HCT116 (cell line): ENCODE measurements around the gene ACSL3. TPM values are rescaled to one million over a fixed set of nuclear protein-coding genes. Genes with fewer than 3 reads are reported as not detected.
A peak's percentile ranks its signal among the peaks of the same experiment; 100 is the strongest.

ENCODE experiments used
- ATAC-seq: fragments of 200-7000 bp; cut with Tn5 transposase; 2 replicates; pipeline ENCODE4 v1.9.1; 2020; ENCODE audit warnings: mild to moderate bottlenecking, moderate library complexity
- BruUV-seq: library from RNA; stranded (reverse); fragments of 400-500 nt; replicated peaks from 2 replicates; lab custom pipeline; 2021; lab: Mats Ljungman, UMichigan
- CTCF ChIA-PET: fragments of 300-600 bp; sonication (Branson Sonifier 250); formaldehyde crosslinking; loops from one replicate; lab custom pipeline; 2021; ENCODE audit warnings: antibody characterized with exemption; lab: Charles Lee
- POLR2A ChIA-PET: fragments of 300-600, 350-600 bp; sonication (Branson Sonifier 250); formaldehyde crosslinking; loops from one replicate; lab custom pipeline; 2021; ENCODE audit warnings: antibody characterized with exemption; lab: Charles Lee
- RAD21 ChIA-PET, 2 experiments: fragments of 300-600 bp; sonication (Branson Sonifier 250); formaldehyde crosslinking; loops; one replicate each; lab custom pipeline; 2023; ENCODE audit warnings: low total read pairs in 2 of 2; ENCODE audit not compliant: uncharacterized antibody in 2 of 2, unreplicated experiment in 2 of 2, low non-redundant PET in 1 of 2; lab: Charles Lee
- DNase-seq: peaks from one replicate; pipeline ENCODE4 v3.0.0-alpha.2; 2010; ENCODE audit warnings: low read depth, low spot score
- H2AFZ ChIP-seq: fragments of 200-600 bp; shearing (Covaris generic), sonication (generic); 2 replicates; pipeline ENCODE4 v1.6.1; 2017; ENCODE audit warnings: low read depth, mixed run types, mixed read lengths, antibody characterized with exemption, low read length; ENCODE audit not compliant: poor library complexity, severe bottlenecking
- H3K27ac ChIP-seq: 2 replicates; pipeline ENCODE4 v1.5.1; 2012; ENCODE audit warnings: low read depth, low read length
- H3K27me3 ChIP-seq: fragments of 200-600 bp; sonication (generic); 2 replicates; pipeline ENCODE4 v1.6.1; 2016; ENCODE audit warnings: mixed run types, low read length, mixed read lengths; ENCODE audit not compliant: insufficient read depth
- H3K36me3 ChIP-seq, 2 experiments: fragments of 200-500 bp in 1 of 2; fragments of 200-600 bp in 1 of 2; sonication (Bioruptor generic) in 1 of 2; sonication (generic) in 1 of 2; 2 replicates each; pipeline versions ENCODE4 v1.5.1 to v1.6.1; 2014 to 2016; ENCODE audit warnings: low read length in 2 of 2, inconsistent platforms in 1 of 2, mixed read lengths in 1 of 2, mixed run types in 1 of 2; ENCODE audit not compliant: insufficient read depth in 2 of 2, control insufficient read depth in 1 of 2
- H3K4me1 ChIP-seq, 2 experiments: fragments of 200-600 bp in 1 of 2; sonication (generic) in 1 of 2; 2 replicates each; pipeline versions ENCODE4 v1.5.1 to v1.6.1; 2012 to 2017; ENCODE audit warnings: low read length in 2 of 2, inconsistent platforms in 1 of 2, mild to moderate bottlenecking in 1 of 2, mixed read lengths in 1 of 2, mixed run types in 1 of 2, moderate library complexity in 1 of 2; ENCODE audit not compliant: insufficient read depth in 2 of 2, control insufficient read depth in 1 of 2
- H3K4me2 ChIP-seq: fragments of 200-600 bp; sonication (generic); 2 replicates; pipeline ENCODE4 v1.6.1; 2017; ENCODE audit warnings: mixed run types, low read length, mixed read lengths
- H3K4me3 ChIP-seq, 2 experiments: fragments of 200-600 bp in 1 of 2; sonication (generic) in 1 of 2; replicated peaks in 1 of 2; 2 replicates each; pipeline ENCODE4 v1.5.1; 2011 to 2016; ENCODE audit warnings: low read length in 2 of 2, control low read depth in 1 of 2, low read depth in 1 of 2, mild to moderate bottlenecking in 1 of 2, mixed read lengths in 1 of 2, mixed run types in 1 of 2
- H3K79me2 ChIP-seq: fragments of 200-600 bp; sonication (generic); 2 replicates; pipeline ENCODE4 v1.6.1; 2017; ENCODE audit warnings: mild to moderate bottlenecking, mixed run types, low read length, moderate library complexity, mixed read lengths; ENCODE audit not compliant: insufficient read depth
- H3K9ac ChIP-seq: fragments of 200-600 bp; sonication (generic); 2 replicates; pipeline ENCODE4 v1.6.1; 2016; ENCODE audit warnings: low read length, mixed read lengths
- H3K9me2 ChIP-seq: fragments of 200-600 bp; sonication (generic), shearing (Covaris generic); 2 replicates; pipeline ENCODE4 v1.6.1; 2017; ENCODE audit warnings: mixed run types, mild to moderate bottlenecking, moderate library complexity; ENCODE audit not compliant: insufficient read depth
- H3K9me3 ChIP-seq, 2 experiments: fragments of 200-500 bp in 1 of 2; fragments of 200-600 bp in 1 of 2; sonication (Bioruptor generic) in 1 of 2; sonication (generic) in 1 of 2; 2 replicates each; pipeline ENCODE4 v1.6.1; 2014 to 2017; ENCODE audit warnings: low read length in 2 of 2, mixed read lengths in 2 of 2, inconsistent platforms in 1 of 2, low read depth in 1 of 2, mild to moderate bottlenecking in 1 of 2, mixed run types in 1 of 2, moderate library complexity in 1 of 2; ENCODE audit not compliant: control insufficient read depth in 1 of 2, insufficient read depth in 1 of 2
- H4K20me1 ChIP-seq: fragments of 200-600 bp; sonication (generic), shearing (Covaris generic); 2 replicates; pipeline ENCODE4 v1.6.1; 2017; ENCODE audit warnings: mixed run types, mild to moderate bottlenecking, moderate library complexity; ENCODE audit not compliant: insufficient read depth
- EZH2phosphoT487 ChIP-seq: fragments of 200-600 bp; IDR thresholded peaks from 2 replicates; pipeline ENCODE4 v1.6.1; 2018; ENCODE audit warnings: antibody characterized with exemption, borderline replicate concordance
- POLR2A ChIP-seq: IDR thresholded peaks from 2 replicates; pipeline ENCODE4 v1.7.0; 2011; ENCODE audit warnings: borderline replicate concordance; ENCODE audit not compliant: insufficient read depth, insufficient read length; ENCODE audit errors: extremely low read depth
- REST ChIP-seq: IDR thresholded peaks from 2 replicates; pipeline ENCODE4 v1.6.1; 2012; ENCODE audit warnings: low read depth
- SP1 ChIP-seq: IDR thresholded peaks from 2 replicates; pipeline ENCODE4 v1.6.1; 2012; ENCODE audit warnings: low read depth
- SRF ChIP-seq: IDR thresholded peaks from 2 replicates; pipeline ENCODE4 v1.6.1; 2012; ENCODE audit warnings: low read depth
- intact Hi-C: fragments of 100-400 bp; cut with micrococcal nuclease; formaldehyde crosslinking; loops from 2 replicates; pipeline ENCODE4 v1.10.0; 2022
- total RNA-seq: library from RNA; stranded (reverse); gene quantifications from one replicate; pipeline ENCODE4 v1.2.1, GENCODE V29; 2021; ENCODE audit not compliant: unreplicated experiment

Gene ACSL3
- total RNA-seq, 1 experiment from 2014 or later: 142 TPM

- no peak for TF ChIP-seq REST
- no peak for TF ChIP-seq SP1
Observed at GRCh38 chr2:222973237-222973636, 112.4 kb downstream of the ACSL3 start (continued).

GRCh38 chr2:222973733-222974132 lies 112.9 kb downstream of the ACSL3 start:
- H3K9ac ChIP-seq: no peak overlapping the region
- H3K4me2 ChIP-seq: peak overlapping the region; percentile 53
- no peak overlapping the region for H3K4me3 ChIP-seq
- no peaks in the 10 kb centered on the region for H3K9me3 ChIP-seq
- H2AFZ ChIP-seq: no peak overlapping the region
- TF ChIP-seq REST (no peak), SRF (no peak), POLR2A (no peak), EZH2phosphoT487 (no peak)
- H3K79me2 ChIP-seq: no peaks in the 10 kb centered on the region
- H4K20me1 ChIP-seq: no peaks in the 10 kb centered on the region
- no peaks in the 10 kb centered on the region for H3K27me3 ChIP-seq
- no peaks in the 10 kb centered on the region for H3K9me2 ChIP-seq
- POLR2A ChIA-PET: no interaction called here
- no TSS peak for BruUV-seq
- ATAC-seq (no peak), DNase-seq (no peak)
- no peaks in the 10 kb centered on the region for H3K36me3 ChIP-seq
- RAD21 ChIA-PET: no interaction called here
- H3K27ac ChIP-seq: no peak overlapping the region
- CTCF ChIA-PET: no interaction called here
- intact Hi-C loops: loop anchor here (5.0 to 10.0 kb wide), 5 partner anchors 551 to 991 kb away; no protein-coding TSS in a partner anchor
- H3K4me1 ChIP-seq: peaks cover 6 to 26% of the 10 kb centered on the region in 2 experiments; a peak in 2 of 4 replicates
